Spleen (tissue), 11 donors: Measurements from ENCODE around the gene PAPOLB. TPM values are rescaled to one million over a fixed set of nuclear protein-coding genes. Genes with fewer than 3 reads are reported as not detected.

Source experiments
- DNase-seq: peaks from one replicate; pipeline ENCODE4 v3.0.0-alpha.2; 2020
- H3K27ac ChIP-seq, 8 donors: fragments of 200-600 bp; sonication (generic) in 7 of 8; 1 replicate in 4 of 8; 2 replicates in 4 of 8; pipeline versions ENCODE4 v1.5.0 to v1.8.0; 2016 to 2021; ENCODE audit warnings: inconsistent platforms in 4 of 8, mild to moderate bottlenecking in 4 of 8, moderate library complexity in 1 of 8
- H3K27me3 ChIP-seq, 7 donors: fragments of 200-600 bp; sonication (generic) in 6 of 7; replicated peaks in 1 of 7; 1 replicate in 4 of 7; 2 replicates in 3 of 7; pipeline versions ENCODE4 v1.5.0 to v1.8.0; 2016 to 2021; ENCODE audit warnings: inconsistent platforms in 3 of 7, mild to moderate bottlenecking in 1 of 7
- H3K36me3 ChIP-seq, 6 donors: fragments of 200-600 bp; sonication (generic) in 5 of 6; 1 replicate in 4 of 6; 2 replicates in 2 of 6; pipeline versions ENCODE4 v1.5.0 to v1.8.0; 2016 to 2021; ENCODE audit warnings: inconsistent platforms in 2 of 6
- H3K4me1 ChIP-seq, 6 donors: fragments of 200-600 bp; sonication (generic) in 5 of 6; 1 replicate in 3 of 6; 2 replicates in 3 of 6; pipeline versions ENCODE4 v1.5.0 to v1.8.0; 2016 to 2021; ENCODE audit warnings: inconsistent platforms in 3 of 6
- H3K4me3 ChIP-seq, 8 donors: fragments of 200-600 bp; sonication (generic) in 7 of 8; 1 replicate in 4 of 8; 2 replicates in 4 of 8; pipeline versions ENCODE4 v1.5.0 to v1.8.0; 2016 to 2021; ENCODE audit warnings: inconsistent platforms in 4 of 8, mild to moderate bottlenecking in 4 of 8, moderate library complexity in 2 of 8
- H3K9me3 ChIP-seq, 8 donors: fragments of 200-600 bp; sonication (generic) in 7 of 8; 1 replicate in 4 of 8; 2 replicates in 4 of 8; pipeline versions ENCODE4 v1.5.0 to v1.8.0; 2016 to 2021; ENCODE audit warnings: inconsistent platforms in 4 of 8
- POLR2A ChIP-seq, 3 donors: fragments of 450-650 bp; IDR thresholded peaks; one replicate each; pipeline ENCODE4 v1.5.1; 2017; ENCODE audit warnings: antibody characterized with exemption in 3 of 3, mild to moderate bottlenecking in 1 of 3
- POLR2AphosphoS5 ChIP-seq, 3 donors: sonication (generic); formaldehyde crosslinking; IDR thresholded peaks; one replicate each; pipeline ENCODE4 v1.5.1; 2017; ENCODE audit warnings: antibody characterized with exemption in 3 of 3
- WGBS, 5 donors: extraction: QIAGEN DNeasy Blood & Tissue Kit in 3 of 5; methylation state at CpG; one replicate each; pipeline versions ENCODE4 v1.1.5 to v1.1.7; 2013 to 2018; 5-methylcytosine and 5-hydroxymethylcytosine counted together
- intact Hi-C: fragments of 100-400 bp; cut with DNase I; formaldehyde crosslinking; loops from one replicate; pipeline ENCODE4 v1.15.0; 2023; ENCODE audit warnings: low total_unique reads
- polyA plus RNA-seq, 3 donors: library from polyadenylated mRNA; stranded (reverse); fragments of 200-250 nt; gene quantifications; one replicate each; pipeline ENCODE4 v1.2.1, GENCODE V29; 2013
- total RNA-seq, 7 donors: library from RNA; depleted of rRNA in 3 of 7; stranded (reverse); fragments of >200 nt in 3 of 7; fragmentation: NEBNext Ultra II Directional in 4 of 7; extraction: Animal tissue kit (Norgen Biotek cat#: 25700) in 4 of 7; gene quantifications; one replicate each; pipeline versions ENCODE4 v1.1.0 to v1.2.1, GENCODE V29; 2016 to 2021
- TF ChIP-seq, protein P1 (sequence below), 11 experiments: fragments of 200-600 bp in 7 of 11; fragments of 450-650 bp in 4 of 11; sonication (generic) in 4 of 11; IDR thresholded peaks in 8 of 11; conservative IDR thresholded peaks in 3 of 11; 1 replicate in 7 of 11; 2 replicates in 4 of 11; pipeline versions ENCODE4 v1.4.0 to v1.8.0; 2016 to 2021; ENCODE audit warnings: antibody characterized with exemption in 11 of 11, inconsistent platforms in 4 of 11, mild to moderate bottlenecking in 1 of 11
- donor health status: healthy with polysubstance abuse.
- donor health status: DM: no; HTN: no; CAD: no; lungs with moderate emphysema.
- donor health status: DM: no; HTN: no; CAD: no.
- donor health status: Bipolar disorder and iron deficiency.
- donor health status: healthy.
- donor health status: DM: no; HTN: no; CAD: no.
- donor health status: DM: yes; HTN: yes; CAD: no.

The PAPOLB gene
- total and polyA plus RNA-seq, 10 donors, result 0.15 to 0.34 (median 0.26) TPM; not detected in 7

GRCh38 chr7:4862156-4862555 lies 326 bp upstream of the PAPOLB start:
- peaks cover 0 to 6% (median 0%) of the 10 kb centered on the region in 6 donors for H3K4me1 ChIP-seq

GRCh38 chr7:4861227-4861626 lies 603 bp downstream of the PAPOLB start:
- no peaks in the 10 kb centered on the region for H3K36me3 ChIP-seq
- H3K4me1 ChIP-seq, result peaks cover 0 to 6% (median 0%) of the 10 kb centered on the region in 6 donors
- no peak for TF ChIP-seq POLR2AphosphoS5 (IDR thresholded peaks at IDR 0.05)
- no peak for TF ChIP-seq POLR2A (IDR thresholded peaks at IDR 0.05)
- DNase-seq, result no peak
- WGBS, 5 donors, result 75 to 83% (median 78%) methylated on average over 11 of the region's 11 CpGs
- peak overlapping the region in 5 of 8 donors; percentile 3 to 65 (median 47) for H3K27ac ChIP-seq
- peak overlapping the region in 5 of 8 donors; percentile 10 to 61 (median 33) for H3K4me3 ChIP-seq
- H3K27me3 ChIP-seq, result peaks cover 0 to 50% (median 13%) of the 10 kb centered on the region in 7 donors
- intact Hi-C loops, result no loop called here
- H3K9me3 ChIP-seq, result peaks cover 0 to 14% (median 0%) of the 10 kb centered on the region in 8 donors

More at GRCh38 chr7:4862156-4862555, 326 bp upstream of the PAPOLB start:
- intact Hi-C loops, result no loop called here
- H3K27me3 ChIP-seq, result peaks cover 0 to 59% (median 13%) of the 10 kb centered on the region in 7 donors
- peaks cover 0 to 14% (median 0%) of the 10 kb centered on the region in 8 donors for H3K9me3 ChIP-seq
- peak overlapping the region in 6 of 8 donors; percentile 10 to 61 (median 31) for H3K4me3 ChIP-seq
- WGBS, 5 donors, result 82 to 87% (median 86%) methylated on average over 14 of the region's 14 CpGs
- no peak for DNase-seq
- no peaks in the 10 kb centered on the region for H3K36me3 ChIP-seq
- H3K27ac ChIP-seq, result peak overlapping the region in 2 of 8 donors; percentile 47 to 65
- TF ChIP-seq POLR2AphosphoS5 (IDR thresholded peaks at IDR 0.05) (no peak), POLR2A (IDR thresholded peaks at IDR 0.05) (no peak)
- TF ChIP-seq, protein P1, sequence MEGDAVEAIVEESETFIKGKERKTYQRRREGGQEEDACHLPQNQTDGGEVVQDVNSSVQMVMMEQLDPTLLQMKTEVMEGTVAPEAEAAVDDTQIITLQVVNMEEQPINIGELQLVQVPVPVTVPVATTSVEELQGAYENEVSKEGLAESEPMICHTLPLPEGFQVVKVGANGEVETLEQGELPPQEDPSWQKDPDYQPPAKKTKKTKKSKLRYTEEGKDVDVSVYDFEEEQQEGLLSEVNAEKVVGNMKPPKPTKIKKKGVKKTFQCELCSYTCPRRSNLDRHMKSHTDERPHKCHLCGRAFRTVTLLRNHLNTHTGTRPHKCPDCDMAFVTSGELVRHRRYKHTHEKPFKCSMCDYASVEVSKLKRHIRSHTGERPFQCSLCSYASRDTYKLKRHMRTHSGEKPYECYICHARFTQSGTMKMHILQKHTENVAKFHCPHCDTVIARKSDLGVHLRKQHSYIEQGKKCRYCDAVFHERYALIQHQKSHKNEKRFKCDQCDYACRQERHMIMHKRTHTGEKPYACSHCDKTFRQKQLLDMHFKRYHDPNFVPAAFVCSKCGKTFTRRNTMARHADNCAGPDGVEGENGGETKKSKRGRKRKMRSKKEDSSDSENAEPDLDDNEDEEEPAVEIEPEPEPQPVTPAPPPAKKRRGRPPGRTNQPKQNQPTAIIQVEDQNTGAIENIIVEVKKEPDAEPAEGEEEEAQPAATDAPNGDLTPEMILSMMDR (IDR thresholded peaks at IDR 0.05 in 8 of 11, conservative IDR thresholded peaks at IDR 0.05 in 3 of 11), result no peak

DNA sequence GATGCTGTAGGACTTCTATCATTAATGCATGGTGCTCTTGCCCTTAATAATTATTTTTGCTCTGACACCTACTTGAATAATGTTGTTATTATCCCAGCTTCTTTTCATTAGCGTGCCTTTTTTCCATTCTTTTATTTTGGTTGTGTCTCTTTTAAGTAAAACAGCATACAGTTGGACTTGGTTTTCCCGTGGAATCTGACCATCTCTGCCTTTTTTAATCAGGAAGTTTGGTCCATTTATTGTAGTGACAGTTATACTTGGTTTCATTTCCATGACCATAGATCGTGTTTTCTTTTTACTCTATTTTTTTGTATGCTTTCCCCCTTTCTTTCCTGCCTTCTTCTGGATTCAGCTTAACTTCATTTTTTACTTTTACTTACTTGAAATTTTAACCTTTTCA lies 4.6 kb downstream of the PAPOLB start:
- Histone ChIP-seq H3K4me3 (no peak overlapping the region), H3K36me3 (no peaks in the 10 kb centered on the region), H3K27me3 (peaks cover 0 to 22% (median 6%) of the 10 kb centered on the region in 7 donors), H3K27ac (no peak overlapping the region), H3K4me1 (peaks cover 0 to 6% (median 0%) of the 10 kb centered on the region in 6 donors), H3K9me3 (peaks cover 0 to 11% (median under 1%) of the 10 kb centered on the region in 8 donors)
- no peak for DNase-seq
- TF ChIP-seq, protein P1 (IDR thresholded peaks at IDR 0.05 in 8 of 11, conservative IDR thresholded peaks at IDR 0.05 in 3 of 11), result no peak
- TF ChIP-seq POLR2AphosphoS5 (IDR thresholded peaks at IDR 0.05) (no peak), POLR2A (IDR thresholded peaks at IDR 0.05) (no peak)
- WGBS, 5 donors, result 53 to 66% (median 62%) methylated on average over 3 of the region's 3 CpGs
- intact Hi-C loops, result no loop called here

GRCh38 chr7:4856336-4857057 lies 5.3 kb downstream of the PAPOLB start:
- Histone ChIP-seq H3K36me3 (no peaks in the 10 kb centered on the region), H3K27ac (no peak overlapping the region), H3K27me3 (peaks cover 0 to 15% (median under 1%) of the 10 kb centered on the region in 7 donors), H3K9me3 (peaks cover 0 to 11% (median 6%) of the 10 kb centered on the region in 8 donors), H3K4me3 (no peak overlapping the region), H3K4me1 (no peaks in the 10 kb centered on the region)
- 80 to 87% (median 85%) methylated on average over 10 of the region's 10 CpGs for WGBS, 5 donors
- intact Hi-C loops, result no loop called here
- no peak for TF ChIP-seq POLR2A (IDR thresholded peaks at IDR 0.05)
- TF ChIP-seq POLR2AphosphoS5 (IDR thresholded peaks at IDR 0.05), result no peak
- TF ChIP-seq, protein P1 (IDR thresholded peaks at IDR 0.05 in 8 of 11, conservative IDR thresholded peaks at IDR 0.05 in 3 of 11), result no peak
- no peak for DNase-seq
